Fibroblast of lung (primary cell): Measurements from ENCODE around the gene RALA.

ENCODE experiments used
- EZH2 ChIP-seq: IDR thresholded peaks from 2 replicates; pipeline ENCODE4 v1.5.1; 2012; ENCODE audit warnings: low read length, control low read depth, mild to moderate bottlenecking; ENCODE audit errors: missing control alignments
- TF ChIP-seq, protein P1 (sequence below), 2 donors: IDR thresholded peaks in 1 of 2; conservative IDR thresholded peaks in 1 of 2; 1 replicate in 1 of 2; 2 replicates in 1 of 2; pipeline ENCODE4 v1.5.1; 2011 to 2012; ENCODE audit warnings: low read length in 2 of 2, control low read depth in 1 of 2, inconsistent platforms in 1 of 2, low read depth in 1 of 2, mild to moderate bottlenecking in 1 of 2

- TF ChIP-seq, protein P1, sequence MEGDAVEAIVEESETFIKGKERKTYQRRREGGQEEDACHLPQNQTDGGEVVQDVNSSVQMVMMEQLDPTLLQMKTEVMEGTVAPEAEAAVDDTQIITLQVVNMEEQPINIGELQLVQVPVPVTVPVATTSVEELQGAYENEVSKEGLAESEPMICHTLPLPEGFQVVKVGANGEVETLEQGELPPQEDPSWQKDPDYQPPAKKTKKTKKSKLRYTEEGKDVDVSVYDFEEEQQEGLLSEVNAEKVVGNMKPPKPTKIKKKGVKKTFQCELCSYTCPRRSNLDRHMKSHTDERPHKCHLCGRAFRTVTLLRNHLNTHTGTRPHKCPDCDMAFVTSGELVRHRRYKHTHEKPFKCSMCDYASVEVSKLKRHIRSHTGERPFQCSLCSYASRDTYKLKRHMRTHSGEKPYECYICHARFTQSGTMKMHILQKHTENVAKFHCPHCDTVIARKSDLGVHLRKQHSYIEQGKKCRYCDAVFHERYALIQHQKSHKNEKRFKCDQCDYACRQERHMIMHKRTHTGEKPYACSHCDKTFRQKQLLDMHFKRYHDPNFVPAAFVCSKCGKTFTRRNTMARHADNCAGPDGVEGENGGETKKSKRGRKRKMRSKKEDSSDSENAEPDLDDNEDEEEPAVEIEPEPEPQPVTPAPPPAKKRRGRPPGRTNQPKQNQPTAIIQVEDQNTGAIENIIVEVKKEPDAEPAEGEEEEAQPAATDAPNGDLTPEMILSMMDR (conservative IDR thresholded peaks at IDR 0.05 in 1 of 2, IDR thresholded peaks at IDR 0.05 in 1 of 2; ENCODE audit: low read depth in 1 of 2, low read length in 2 of 2) = no peak
- no peak for TF ChIP-seq EZH2
Measured at GRCh38 chr7:39587393-39587792, 36.0 kb upstream of the RALA start.
